Parathyroid adenoma (tissue), 2 donors: ENCODE data around the gene PAMR1.

Source experiments
- H2AFZ ChIP-seq: fragments of 300-600 bp; sonication (generic); one replicate; pipeline ENCODE4 v1.7.0; 2017; ENCODE audit warnings: antibody characterized with exemption, mild to moderate bottlenecking
- H3K27ac ChIP-seq: fragments of 300-600 bp; sonication (generic); one replicate; pipeline ENCODE4 v1.7.0; 2017
- H3K27me3 ChIP-seq: fragments of 300-600 bp; sonication (generic); one replicate; pipeline ENCODE4 v1.7.0; 2017; ENCODE audit warnings: low read length; ENCODE audit not compliant: control insufficient read depth, insufficient read depth
- H3K36me3 ChIP-seq: fragments of 300-600 bp; sonication (generic); one replicate; pipeline ENCODE4 v1.7.0; 2017; ENCODE audit warnings: low read length; ENCODE audit not compliant: control insufficient read depth, insufficient read depth
- H3K4me1 ChIP-seq: fragments of 300-600 bp; sonication (generic); one replicate; pipeline ENCODE4 v1.7.0; 2017; ENCODE audit warnings: control low read depth
- H3K4me2 ChIP-seq: fragments of 300-600 bp; sonication (generic); one replicate; pipeline ENCODE4 v1.7.0; 2017; ENCODE audit warnings: low read length
- H3K4me3 ChIP-seq: fragments of 300-600 bp; sonication (generic); one replicate; pipeline ENCODE4 v1.7.0; 2017; ENCODE audit warnings: low read depth, low read length
- H3K79me2 ChIP-seq: fragments of 300-600 bp; sonication (generic); one replicate; pipeline ENCODE4 v1.7.0; 2017; ENCODE audit warnings: control low read depth
- H3K9ac ChIP-seq: fragments of 300-600 bp; sonication (generic); one replicate; pipeline ENCODE4 v1.7.0; 2017; ENCODE audit warnings: mild to moderate bottlenecking
- H3K9me3 ChIP-seq: fragments of 300-600 bp; sonication (generic); one replicate; pipeline ENCODE4 v1.7.0; 2017; ENCODE audit warnings: low read length; ENCODE audit not compliant: control insufficient read depth
- TF ChIP-seq, protein P1 (sequence below): fragments of 300-600 bp; sonication (generic); IDR thresholded peaks from one replicate; pipeline ENCODE4 v1.7.0; 2017; ENCODE audit warnings: antibody characterized with exemption, mild to moderate bottlenecking
- donor health status: primary hyperparathyroidism.

Gene PAMR1

DNA sequence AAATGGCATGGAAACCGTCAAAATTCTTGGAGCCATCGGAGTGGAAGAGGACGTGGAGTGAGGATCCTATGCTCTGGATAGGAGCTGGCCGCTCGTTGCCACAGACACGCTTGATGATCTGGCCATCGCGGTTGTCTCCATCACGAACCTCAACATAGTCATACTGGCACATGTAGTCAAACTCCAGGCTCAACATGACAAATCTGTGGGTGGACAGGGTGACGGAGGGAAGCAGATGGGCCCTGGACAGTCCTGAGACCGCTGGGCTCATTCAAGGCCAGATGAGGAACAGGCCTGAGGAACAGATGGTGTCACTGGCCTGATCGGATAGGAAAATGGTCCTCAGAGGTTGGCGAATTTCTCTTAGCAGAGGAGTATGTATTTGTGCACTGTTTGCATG is 54.8 kb downstream of the PAMR1 start:
- Histone ChIP-seq H2AFZ (no peak overlapping the region), H3K36me3 (no peaks in the 10 kb centered on the region), H3K27ac (no peak overlapping the region), H3K4me1 (no peaks in the 10 kb centered on the region), H3K9me3 (no peaks in the 10 kb centered on the region), H3K27me3 (no peaks in the 10 kb centered on the region), H3K4me3 (no peak overlapping the region), H3K4me2 (no peak overlapping the region), H3K9ac (no peak overlapping the region), H3K79me2 (no peaks in the 10 kb centered on the region)
- TF ChIP-seq, protein P1, sequence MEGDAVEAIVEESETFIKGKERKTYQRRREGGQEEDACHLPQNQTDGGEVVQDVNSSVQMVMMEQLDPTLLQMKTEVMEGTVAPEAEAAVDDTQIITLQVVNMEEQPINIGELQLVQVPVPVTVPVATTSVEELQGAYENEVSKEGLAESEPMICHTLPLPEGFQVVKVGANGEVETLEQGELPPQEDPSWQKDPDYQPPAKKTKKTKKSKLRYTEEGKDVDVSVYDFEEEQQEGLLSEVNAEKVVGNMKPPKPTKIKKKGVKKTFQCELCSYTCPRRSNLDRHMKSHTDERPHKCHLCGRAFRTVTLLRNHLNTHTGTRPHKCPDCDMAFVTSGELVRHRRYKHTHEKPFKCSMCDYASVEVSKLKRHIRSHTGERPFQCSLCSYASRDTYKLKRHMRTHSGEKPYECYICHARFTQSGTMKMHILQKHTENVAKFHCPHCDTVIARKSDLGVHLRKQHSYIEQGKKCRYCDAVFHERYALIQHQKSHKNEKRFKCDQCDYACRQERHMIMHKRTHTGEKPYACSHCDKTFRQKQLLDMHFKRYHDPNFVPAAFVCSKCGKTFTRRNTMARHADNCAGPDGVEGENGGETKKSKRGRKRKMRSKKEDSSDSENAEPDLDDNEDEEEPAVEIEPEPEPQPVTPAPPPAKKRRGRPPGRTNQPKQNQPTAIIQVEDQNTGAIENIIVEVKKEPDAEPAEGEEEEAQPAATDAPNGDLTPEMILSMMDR: no peak

DNA sequence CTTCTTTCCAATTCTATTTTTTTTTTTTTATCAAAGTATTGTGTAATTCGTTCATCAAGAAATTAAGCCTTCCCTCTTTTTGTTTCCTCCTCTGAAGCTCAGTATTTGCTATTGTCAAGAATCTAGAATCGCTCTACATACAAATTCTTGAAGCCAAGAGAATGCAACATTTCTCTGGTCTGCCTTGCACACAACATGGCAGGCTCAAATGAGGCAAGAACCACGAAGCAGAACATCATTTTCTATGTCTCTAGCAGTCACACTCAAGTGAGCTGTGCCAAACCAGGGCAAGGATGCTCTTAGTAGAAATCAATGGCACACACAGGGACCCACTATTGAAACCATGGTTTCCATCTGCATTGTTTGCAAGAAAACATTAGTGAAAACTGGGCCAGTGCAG is 59.4 kb downstream of the PAMR1 start:
- no peak overlapping the region for H3K4me3 ChIP-seq
- H3K9me3 ChIP-seq: no peaks in the 10 kb centered on the region
- H2AFZ ChIP-seq: no peak overlapping the region
- H3K36me3 ChIP-seq: no peaks in the 10 kb centered on the region
- H3K79me2 ChIP-seq: no peaks in the 10 kb centered on the region
- H3K4me1 ChIP-seq: no peaks in the 10 kb centered on the region
- no peaks in the 10 kb centered on the region for H3K27me3 ChIP-seq
- no peak overlapping the region for H3K27ac ChIP-seq
- TF ChIP-seq, protein P1: no peak
- H3K9ac ChIP-seq: no peak overlapping the region
- H3K4me2 ChIP-seq: no peak overlapping the region

DNA sequence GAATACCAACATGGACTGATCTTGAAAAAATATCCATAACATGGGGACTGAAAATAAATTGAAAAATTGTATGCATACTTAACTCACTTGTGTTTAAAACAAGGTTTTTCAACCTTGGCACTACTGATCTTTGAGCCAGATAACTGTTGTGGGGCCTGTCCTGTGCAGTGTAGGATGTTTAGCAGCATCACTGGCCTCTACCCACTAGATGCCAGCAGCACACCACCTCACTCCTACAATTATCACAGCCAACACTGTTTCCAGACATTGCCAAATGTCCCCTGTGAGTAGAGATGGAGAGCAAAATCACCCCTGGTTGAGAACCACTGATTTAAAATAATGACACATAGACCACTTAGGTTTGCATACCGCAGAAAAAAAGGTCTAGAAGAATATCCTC is 61.1 kb downstream of the PAMR1 start:
- H3K4me2 ChIP-seq: no peak overlapping the region
- H3K9me3 ChIP-seq: no peaks in the 10 kb centered on the region
- TF ChIP-seq, protein P1: no peak
- H3K4me1 ChIP-seq: no peaks in the 10 kb centered on the region
- no peaks in the 10 kb centered on the region for H3K27me3 ChIP-seq
- no peak overlapping the region for H3K4me3 ChIP-seq
- no peak overlapping the region for H3K27ac ChIP-seq
- H3K36me3 ChIP-seq: no peaks in the 10 kb centered on the region
- H3K79me2 ChIP-seq: no peaks in the 10 kb centered on the region
- no peak overlapping the region for H3K9ac ChIP-seq
- no peak overlapping the region for H2AFZ ChIP-seq

DNA sequence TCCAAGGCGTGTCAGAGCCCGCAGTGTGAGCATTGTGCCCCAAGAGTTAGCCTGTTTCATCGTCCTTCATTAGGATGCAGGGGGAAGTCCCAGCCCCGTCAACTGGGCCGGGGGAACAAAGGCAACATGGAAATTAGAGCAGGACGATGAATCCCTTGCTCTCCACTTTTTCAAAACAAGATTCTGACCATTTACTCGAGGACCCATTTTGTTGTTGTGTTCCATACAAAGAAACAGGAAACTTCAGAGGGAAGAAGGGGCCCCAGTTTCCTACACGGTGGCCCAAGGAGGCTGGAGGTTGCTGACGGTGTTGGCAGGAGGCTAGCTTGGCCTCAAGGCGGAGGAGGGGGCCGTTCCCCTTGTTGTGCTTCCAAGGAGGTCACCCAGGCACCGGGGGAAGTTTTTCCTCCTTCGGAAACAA is 62.1 kb downstream of the PAMR1 start:
- no peaks in the 10 kb centered on the region for H3K4me1 ChIP-seq
- H3K9ac ChIP-seq: no peak overlapping the region
- no peak overlapping the region for H3K4me2 ChIP-seq
- no peaks in the 10 kb centered on the region for H3K36me3 ChIP-seq
- no peak overlapping the region for H3K27ac ChIP-seq
- no peak overlapping the region for H2AFZ ChIP-seq
- TF ChIP-seq, protein P1: no peak
- no peak overlapping the region for H3K4me3 ChIP-seq
- no peaks in the 10 kb centered on the region for H3K79me2 ChIP-seq
- no peaks in the 10 kb centered on the region for H3K27me3 ChIP-seq
- H3K9me3 ChIP-seq: no peaks in the 10 kb centered on the region

DNA sequence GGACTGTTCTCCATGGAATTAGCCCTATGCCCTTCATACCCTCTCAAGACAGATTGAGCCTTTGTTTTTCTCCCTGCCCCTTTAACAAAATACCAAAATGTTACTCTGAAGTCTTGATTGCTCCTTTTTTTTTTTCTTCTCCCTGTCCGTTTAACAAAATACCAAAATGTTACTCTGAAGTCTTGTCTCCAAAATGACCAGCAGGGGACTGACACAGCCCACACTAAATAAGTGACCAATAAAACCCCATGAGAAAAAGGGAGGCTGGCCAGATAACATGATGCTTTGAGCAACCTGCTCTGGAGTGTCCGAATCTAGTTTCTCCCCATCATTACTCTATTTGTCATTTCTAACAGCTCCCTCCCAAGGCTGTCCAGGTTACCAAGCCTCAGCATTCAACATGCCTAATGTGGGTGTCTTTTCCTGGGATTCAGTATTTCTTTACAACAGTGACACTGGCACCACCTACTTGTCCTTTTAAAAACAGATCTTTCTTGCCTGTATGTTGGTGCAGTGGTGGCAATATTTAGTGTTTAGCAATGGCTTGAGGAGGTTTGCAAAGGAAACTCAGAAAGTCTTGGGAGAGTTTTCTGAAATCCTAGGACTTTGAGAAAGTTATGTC is 63.4 kb downstream of the PAMR1 start:
- Histone ChIP-seq H3K27me3 (no peaks in the 10 kb centered on the region), H3K79me2 (no peaks in the 10 kb centered on the region), H2AFZ (no peak overlapping the region), H3K4me2 (no peak overlapping the region), H3K27ac (no peak overlapping the region), H3K36me3 (no peaks in the 10 kb centered on the region), H3K4me1 (no peaks in the 10 kb centered on the region), H3K9me3 (no peaks in the 10 kb centered on the region), H3K9ac (no peak overlapping the region), H3K4me3 (no peak overlapping the region)
- TF ChIP-seq, protein P1: no peak
